IPS-18a (cell line): ENCODE results near the gene OLFML3.
"Not testable (repeated sequence)": the region's sequence is repeated elsewhere in the genome, so short reads cannot be mapped to it uniquely, and the experiment has no call there.

Source experiments
- H3K27ac ChIP-seq: one replicate; pipeline ENCODE4 v1.5.1; 2013; ENCODE audit warnings: low read length
- H3K27me3 ChIP-seq: one replicate; pipeline ENCODE4 v1.6.1; 2013; ENCODE audit warnings: mild to moderate bottlenecking, low read length; ENCODE audit not compliant: control insufficient read depth, insufficient read depth
- H3K36me3 ChIP-seq: one replicate; pipeline ENCODE4 v1.6.1; 2013; ENCODE audit warnings: low read depth, low read length; ENCODE audit not compliant: control insufficient read depth
- H3K4me1 ChIP-seq: one replicate; pipeline ENCODE4 v1.6.1; 2013; ENCODE audit warnings: low read depth, low read length; ENCODE audit not compliant: control insufficient read depth
- H3K4me3 ChIP-seq: one replicate; pipeline ENCODE4 v1.5.1; 2013; ENCODE audit warnings: low read length
- H3K9ac ChIP-seq: one replicate; pipeline ENCODE4 v1.6.1; 2013; ENCODE audit warnings: mild to moderate bottlenecking, low read length, moderate library complexity
- H3K9me3 ChIP-seq: one replicate; pipeline ENCODE4 v1.6.1; 2013; ENCODE audit warnings: low read depth, low read length; ENCODE audit not compliant: control insufficient read depth

Gene OLFML3

DNA sequence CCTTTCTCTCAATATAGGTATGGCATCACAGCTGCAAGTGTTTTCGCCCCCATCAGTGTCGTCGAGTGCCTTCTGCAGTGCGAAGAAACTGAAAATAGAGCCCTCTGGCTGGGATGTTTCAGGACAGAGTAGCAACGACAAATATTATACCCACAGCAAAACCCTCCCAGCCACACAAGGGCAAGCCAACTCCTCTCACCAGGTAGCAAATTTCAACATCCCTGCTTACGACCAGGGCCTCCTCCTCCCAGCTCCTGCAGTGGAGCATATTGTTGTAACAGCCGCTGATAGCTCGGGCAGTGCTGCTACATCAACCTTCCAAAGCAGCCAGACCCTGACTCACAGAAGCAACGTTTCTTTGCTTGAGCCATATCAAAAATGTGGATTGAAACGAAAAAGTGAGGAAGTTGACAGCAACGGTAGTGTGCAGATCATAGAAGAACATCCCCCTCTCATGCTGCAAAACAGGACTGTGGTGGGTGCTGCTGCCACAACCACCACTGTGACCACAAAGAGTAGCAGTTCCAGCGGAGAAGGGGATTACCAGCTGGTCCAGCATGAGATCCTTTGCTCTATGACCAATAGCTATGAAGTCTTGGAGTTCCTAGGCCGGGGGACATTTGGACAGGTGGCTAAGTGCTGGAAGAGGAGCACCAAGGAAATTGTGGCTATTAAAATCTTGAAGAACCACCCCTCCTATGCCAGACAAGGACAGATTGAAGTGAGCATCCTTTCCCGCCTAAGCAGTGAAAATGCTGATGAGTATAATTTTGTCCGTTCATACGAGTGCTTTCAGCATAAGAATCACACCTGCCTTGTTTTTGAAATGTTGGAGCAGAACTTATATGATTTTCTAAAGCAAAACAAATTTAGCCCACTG is 38.7 kb upstream of the OLFML3 start:
- H3K27me3 ChIP-seq: no peaks in the 10 kb centered on the region
- peaks cover 18% of the 10 kb centered on the region for H3K36me3 ChIP-seq
- H3K9me3 ChIP-seq: no peaks in the 10 kb centered on the region
- H3K4me1 ChIP-seq: peaks cover 4% of the 10 kb centered on the region
- no peak overlapping the region for H3K4me3 ChIP-seq
- H3K27ac ChIP-seq: no peak overlapping the region
- no peak overlapping the region for H3K9ac ChIP-seq

DNA sequence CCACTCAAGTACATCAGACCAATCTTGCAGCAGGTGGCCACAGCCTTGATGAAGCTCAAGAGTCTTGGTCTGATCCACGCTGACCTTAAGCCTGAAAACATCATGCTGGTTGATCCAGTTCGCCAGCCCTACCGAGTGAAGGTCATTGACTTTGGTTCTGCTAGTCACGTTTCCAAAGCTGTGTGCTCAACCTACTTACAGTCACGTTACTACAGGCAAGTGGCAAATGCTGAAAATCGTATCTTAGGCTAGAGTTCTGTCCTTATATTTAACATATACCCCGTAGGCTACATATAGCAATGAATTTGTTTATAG is 38.1 kb upstream of the OLFML3 start:
- no peak overlapping the region for H3K4me3 ChIP-seq

GRCh38 chr1:113942527-113942926 is 36.7 kb upstream of the OLFML3 start:
- Histone ChIP-seq H3K9ac (no peak overlapping the region), H3K36me3 (peaks cover 18% of the 10 kb centered on the region), H3K4me3 (no peak overlapping the region), H3K9me3 (no peaks in the 10 kb centered on the region), H3K4me1 (peaks cover 3% of the 10 kb centered on the region), H3K27ac (no peak overlapping the region), H3K27me3 (no peaks in the 10 kb centered on the region)

More for the DNA sequence above, 38.1 kb upstream of the OLFML3 start:
- H3K27me3 ChIP-seq: no peaks in the 10 kb centered on the region
- no peak overlapping the region for H3K9ac ChIP-seq
- no peak overlapping the region for H3K27ac ChIP-seq
- H3K9me3 ChIP-seq: no peaks in the 10 kb centered on the region
- peaks cover 18% of the 10 kb centered on the region for H3K36me3 ChIP-seq
- H3K4me1 ChIP-seq: no peaks in the 10 kb centered on the region

GRCh38 chr1:113943028-113943811 is 36.1 kb upstream of the OLFML3 start:
- H3K9ac ChIP-seq: no peak overlapping the region
- no peak overlapping the region for H3K27ac ChIP-seq
- no peak overlapping the region for H3K4me3 ChIP-seq
- peaks cover 3% of the 10 kb centered on the region for H3K4me1 ChIP-seq
- H3K36me3 ChIP-seq: peaks cover 18% of the 10 kb centered on the region
- H3K9me3 ChIP-seq: no peaks in the 10 kb centered on the region
- no peaks in the 10 kb centered on the region for H3K27me3 ChIP-seq

DNA sequence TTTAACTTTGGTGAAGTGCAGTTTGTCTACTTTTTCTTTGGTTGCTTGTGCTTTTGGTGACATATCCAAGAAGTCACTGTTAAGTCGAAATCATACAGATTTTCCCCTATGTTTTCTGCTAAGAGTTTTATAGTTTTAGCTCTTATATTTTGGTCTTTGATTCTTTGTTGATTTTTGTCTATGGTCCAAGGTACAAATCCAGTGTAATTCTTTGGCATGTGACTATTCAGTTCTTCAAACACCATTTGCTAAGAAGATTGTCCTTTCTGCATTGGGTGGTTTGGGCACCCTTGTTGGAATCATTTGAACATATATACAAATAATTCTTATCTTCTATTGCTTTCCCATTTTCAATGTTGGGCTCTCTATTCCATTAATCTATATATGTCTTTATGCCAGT is 33.9 kb upstream of the OLFML3 start:
- Histone ChIP-seq H3K9ac (no peak overlapping the region), H3K4me1 (peaks cover 3% of the 10 kb centered on the region), H3K36me3 (peaks cover 16% of the 10 kb centered on the region), H3K27ac (no peak overlapping the region), H3K27me3 (no peaks in the 10 kb centered on the region), H3K4me3 (no peak overlapping the region), H3K9me3 (no peaks in the 10 kb centered on the region)

GRCh38 chr1:113946112-113946511 is 33.2 kb upstream of the OLFML3 start:
- Histone ChIP-seq H3K27ac (no peak overlapping the region), H3K9ac (no peak overlapping the region), H3K9me3 (no peaks in the 10 kb centered on the region), H3K36me3 (peaks cover 8% of the 10 kb centered on the region), H3K4me1 (peaks cover 3% of the 10 kb centered on the region), H3K27me3 (no peaks in the 10 kb centered on the region), H3K4me3 (no peak overlapping the region)

- Histone ChIP-seq H3K27ac (no peak overlapping the region), H3K9me3 (no peaks in the 10 kb centered on the region), H3K27me3 (no peaks in the 10 kb centered on the region), H3K36me3 (peaks cover 4% of the 10 kb centered on the region), H3K4me1 (peaks cover 3% of the 10 kb centered on the region), H3K9ac (no peak overlapping the region), H3K4me3 (no peak overlapping the region)
Measured at GRCh38 chr1:113946678-113947387, 32.4 kb upstream of the OLFML3 start.

- no peak overlapping the region for H3K9ac ChIP-seq
- H3K4me1 ChIP-seq: peaks cover 7% of the 10 kb centered on the region
- no peak overlapping the region for H3K4me3 ChIP-seq
- no peaks in the 10 kb centered on the region for H3K27me3 ChIP-seq
- H3K9me3 ChIP-seq: no peaks in the 10 kb centered on the region
- H3K36me3 ChIP-seq: peaks cover 4% of the 10 kb centered on the region
- no peak overlapping the region for H3K27ac ChIP-seq
Measured at GRCh38 chr1:113947388-113948107, 31.7 kb upstream of the OLFML3 start.

DNA sequence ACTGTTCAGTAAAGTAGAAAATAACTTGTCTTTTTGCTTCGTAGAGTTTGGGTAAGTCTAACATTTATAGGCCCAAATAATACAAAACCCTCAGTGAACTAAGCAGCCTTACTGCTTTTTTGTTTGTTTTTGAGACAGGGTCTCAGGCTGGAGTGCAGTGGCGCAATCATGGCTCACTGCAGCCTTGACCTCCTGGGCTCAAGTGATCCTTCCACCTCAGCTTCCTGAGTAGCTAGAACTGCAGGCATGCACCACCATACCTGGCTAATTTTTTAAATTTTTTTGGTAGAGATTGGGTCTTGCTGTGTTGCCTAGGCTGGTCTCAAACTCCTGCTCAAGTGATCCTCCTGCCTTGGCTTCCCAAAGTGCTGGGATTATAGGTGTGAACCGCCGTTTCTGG is 31.1 kb upstream of the OLFML3 start:
- not testable (repeated sequence) for H3K27me3 ChIP-seq, H3K4me1 ChIP-seq, H3K9me3 ChIP-seq, H3K36me3 ChIP-seq, H3K27ac ChIP-seq, H3K9ac ChIP-seq, H3K4me3 ChIP-seq

DNA sequence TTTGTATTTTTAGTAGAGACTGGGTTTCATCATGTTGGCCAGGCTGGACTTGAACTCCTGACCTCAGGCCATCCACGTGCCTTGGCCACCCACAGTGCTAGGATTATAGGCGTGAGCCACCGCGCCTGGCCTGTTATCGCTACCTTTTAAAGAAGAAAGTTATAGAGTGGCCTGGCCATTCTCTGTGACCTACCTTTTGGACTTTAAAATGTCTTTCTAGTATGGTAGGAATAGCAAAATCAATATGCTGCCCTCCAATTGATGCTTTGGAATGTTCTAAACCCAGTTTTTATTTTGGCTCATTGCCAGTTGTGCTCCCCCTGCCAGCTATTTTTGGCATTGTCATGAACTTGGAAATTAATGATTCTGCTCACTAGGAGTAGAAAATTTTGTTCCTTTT is 30.3 kb upstream of the OLFML3 start:
- no peaks in the 10 kb centered on the region for H3K36me3 ChIP-seq
- H3K27me3 ChIP-seq: no peaks in the 10 kb centered on the region
- H3K27ac ChIP-seq: no peak overlapping the region
- no peaks in the 10 kb centered on the region for H3K9me3 ChIP-seq
- no peak overlapping the region for H3K4me3 ChIP-seq
- no peak overlapping the region for H3K9ac ChIP-seq
- H3K4me1 ChIP-seq: peaks cover 7% of the 10 kb centered on the region

DNA sequence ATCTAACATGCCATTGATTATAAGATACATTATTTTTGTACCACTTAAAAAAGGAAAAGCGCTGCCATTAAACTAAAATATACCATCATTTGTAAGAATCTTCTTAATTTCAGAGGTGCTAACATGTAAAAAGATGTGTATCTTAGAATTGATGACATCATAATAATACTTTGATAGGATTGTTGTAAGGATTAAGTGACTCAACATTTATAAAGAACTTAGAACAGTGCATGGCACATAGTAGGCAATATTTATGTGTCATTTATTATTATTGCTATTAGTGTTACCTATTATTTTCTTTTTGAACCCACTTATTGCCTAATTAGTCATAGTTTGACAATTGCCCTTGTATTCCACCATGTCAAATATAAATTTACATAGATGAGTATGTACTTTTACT is 28.4 kb upstream of the OLFML3 start:
- Histone ChIP-seq H3K9ac (no peak overlapping the region), H3K4me3 (no peak overlapping the region), H3K9me3 (no peaks in the 10 kb centered on the region), H3K36me3 (no peaks in the 10 kb centered on the region), H3K27ac (no peak overlapping the region), H3K27me3 (no peaks in the 10 kb centered on the region), H3K4me1 (peaks cover 7% of the 10 kb centered on the region)
